GM19240 (cell line): ENCODE results near the gene NUDT22.

ENCODE experiments used
- DNase-seq: peaks from one replicate; pipeline ENCODE4 v3.0.0; 2011; ENCODE audit warnings: low spot score; ENCODE audit not compliant: insufficient read length

The NUDT22 gene

GRCh38 chr11:64206457-64207255, 19.4 kb upstream of the NUDT22 start, which contains the start of gene FERMT3:
Gene FERMT3, plus strand, starts transcription at chr11:64206721. Its CDS starts 644 bp downstream, at chr11:64207365.
- no peak for DNase-seq

- peak; percentile 95 for DNase-seq
Observed at GRCh38 chr11:64207256-64208085, 18.6 kb upstream of the NUDT22 start.

GRCh38 chr11:64208086-64208795, 17.8 kb upstream of the NUDT22 start:
- DNase-seq: no peak

- DNase-seq: no peak
Observed at GRCh38 chr11:64208796-64209562, 17.1 kb upstream of the NUDT22 start.

GRCh38 chr11:64209563-64209843, 16.6 kb upstream of the NUDT22 start:
- DNase-seq: no peak

GRCh38 chr11:64210301-64211020, 15.6 kb upstream of the NUDT22 start:
- DNase-seq: no peak

GRCh38 chr11:64211181-64211872, 14.7 kb upstream of the NUDT22 start:
- no peak for DNase-seq

- no peak for DNase-seq
Observed at GRCh38 chr11:64216879-64217278, 9.2 kb upstream of the NUDT22 start.

- DNase-seq: no peak
Observed at GRCh38 chr11:64218628-64219353, 7.3 kb upstream of the NUDT22 start.

GRCh38 chr11:64219354-64219684, 6.8 kb upstream of the NUDT22 start:
- no peak for DNase-seq

- DNase-seq: no peak
Observed at GRCh38 chr11:64219755-64220154, 6.3 kb upstream of the NUDT22 start.

GRCh38 chr11:64220271-64220670, 5.8 kb upstream of the NUDT22 start:
- DNase-seq: no peak

GRCh38 chr11:64220798-64221197, 5.3 kb upstream of the NUDT22 start:
- no peak for DNase-seq

GRCh38 chr11:64222651-64223000, 3.4 kb upstream of the NUDT22 start:
- DNase-seq: no peak

- no peak for DNase-seq
Observed at GRCh38 chr11:64223001-64223651, 2.9 kb upstream of the NUDT22 start.

- DNase-seq: no peak
Observed at GRCh38 chr11:64224151-64224890, 1.8 kb upstream of the NUDT22 start.

- no peak for DNase-seq
Observed at GRCh38 chr11:64224891-64225607, 1.0 kb upstream of the NUDT22 start.
